H1 (cell line): Measurements from ENCODE around the gene IL36B. TPM values are rescaled to one million over a fixed set of nuclear protein-coding genes. Genes with fewer than 3 reads are reported as not detected.
A peak's percentile ranks its signal among the peaks of the same experiment; 100 is the strongest.

Source experiments
- CTCF ChIA-PET: fragments of 300-600 bp; sonication (Branson Sonifier 250); formaldehyde crosslinking; loops from one replicate; lab custom pipeline; 2021; ENCODE audit not compliant: partially characterized antibody; lab: Charles Lee
- POLR2A ChIA-PET: fragments of 300-600 bp; sonication (Branson Sonifier 250); formaldehyde crosslinking; loops from one replicate; lab custom pipeline; 2021; ENCODE audit warnings: inconsistent platforms; ENCODE audit not compliant: partially characterized antibody; lab: Charles Lee
- DNase-seq, 2 experiments: peaks; one replicate each; pipeline versions ENCODE4 v3.0.0 to v3.0.0-alpha.2; 2010 to 2022; ENCODE audit warnings: low spot score in 2 of 2, low read depth in 1 of 2, mixed read lengths in 1 of 2
- FAIRE-seq: peaks from 2 replicates; lab custom pipeline; 2011; peaks lifted over from hg19 to GRCh38; lab: Jason Lieb, UNC
- H2AFZ ChIP-seq: 2 replicates; pipeline ENCODE4 v1.8.1; 2012; ENCODE audit warnings: low read length, inconsistent platforms
- H2AK5ac ChIP-seq: 2 replicates; pipeline ENCODE4 v1.6.1; 2013; ENCODE audit warnings: low read depth, low read length
- H2BK120ac ChIP-seq: replicated peaks from 2 replicates; pipeline ENCODE3; 2013; ENCODE audit warnings: low read depth, low read length, inconsistent platforms
- H2BK12ac ChIP-seq: 2 replicates; pipeline ENCODE4 v1.6.1; 2013; ENCODE audit warnings: low read depth, low read length
- H2BK15ac ChIP-seq: 2 replicates; pipeline ENCODE4 v1.6.1; 2013; ENCODE audit warnings: low read length
- H2BK20ac ChIP-seq: 2 replicates; pipeline ENCODE4 v1.6.1; 2013; ENCODE audit warnings: low read length
- H2BK5ac ChIP-seq: 2 replicates; pipeline ENCODE4 v1.6.1; 2013; ENCODE audit warnings: low read depth, low read length
- H3K14ac ChIP-seq: 2 replicates; pipeline ENCODE4 v1.6.1; 2013; ENCODE audit warnings: inconsistent platforms; ENCODE audit not compliant: insufficient read length
- H3K18ac ChIP-seq: 2 replicates; pipeline ENCODE4 v1.6.1; 2013; ENCODE audit warnings: low read length; ENCODE audit errors: extremely low read depth
- H3K23ac ChIP-seq: 2 replicates; pipeline ENCODE4 v1.6.1; 2013; ENCODE audit warnings: inconsistent platforms; ENCODE audit not compliant: insufficient read length
- H3K23me2 ChIP-seq: 2 replicates; pipeline ENCODE4 v1.6.1; 2013; ENCODE audit warnings: low read depth, low read length
- H3K27ac ChIP-seq: 2 replicates; pipeline ENCODE4 v1.6.1; 2011; ENCODE audit warnings: low read depth, low read length, inconsistent platforms
- H3K27me3 ChIP-seq, 4 experiments: replicated peaks in 1 of 4; 1 replicate in 1 of 4; 2 replicates in 3 of 4; pipeline versions ENCODE4 v1.6.1 to v1.8.1; 2011 to 2013; ENCODE audit warnings: low read length in 3 of 4, mild to moderate bottlenecking in 3 of 4, inconsistent platforms in 2 of 4, mixed read lengths in 2 of 4, moderate library complexity in 1 of 4; ENCODE audit not compliant: control insufficient read depth in 3 of 4, insufficient read depth in 3 of 4; ENCODE audit errors: extremely low read depth in 1 of 4
- H3K36me3 ChIP-seq, 4 experiments: 2 replicates each; pipeline versions ENCODE4 v1.6.1 to v1.8.1; 2011 to 2013; ENCODE audit warnings: mild to moderate bottlenecking in 4 of 4, low read length in 3 of 4, moderate library complexity in 2 of 4, control low read depth in 1 of 4, inconsistent platforms in 1 of 4; ENCODE audit not compliant: insufficient read depth in 4 of 4, control insufficient read depth in 2 of 4
- H3K4ac ChIP-seq: replicated peaks from 2 replicates; pipeline ENCODE3; 2013; ENCODE audit warnings: low read length, low read depth, mixed read lengths, inconsistent platforms; ENCODE audit not compliant: insufficient read length
- H3K4me1 ChIP-seq, 4 experiments: replicated peaks in 1 of 4; 1 replicate in 1 of 4; 2 replicates in 3 of 4; pipeline versions ENCODE4 v1.6.1 to v1.8.1; 2011 to 2013; ENCODE audit warnings: low read length in 3 of 4, inconsistent platforms in 2 of 4, mixed read lengths in 1 of 4; ENCODE audit not compliant: insufficient read depth in 4 of 4, control insufficient read depth in 3 of 4
- H3K4me2 ChIP-seq, 2 experiments: 2 replicates each; pipeline versions ENCODE4 v1.6.1 to v1.8.1; 2011 to 2013; ENCODE audit warnings: low read depth in 2 of 2, low read length in 2 of 2, control low read depth in 1 of 2, inconsistent platforms in 1 of 2, mild to moderate bottlenecking in 1 of 2; ENCODE audit not compliant: insufficient read depth in 1 of 2
- H3K4me3 ChIP-seq, 4 experiments: fragments of 200-600, 300-600 bp in 1 of 4; sonication (generic), shearing (Covaris generic), sonication (Bioruptor Twin) in 1 of 4; 2 replicates each; pipeline versions ENCODE4 v1.5.1 to v1.8.1; 2011 to 2016; ENCODE audit warnings: low read length in 4 of 4, low read depth in 3 of 4, control low read depth in 2 of 4, inconsistent platforms in 2 of 4, mild to moderate bottlenecking in 2 of 4, mixed read lengths in 1 of 4, moderate library complexity in 1 of 4; ENCODE audit not compliant: insufficient read depth in 2 of 4; ENCODE audit errors: extremely low read depth in 1 of 4
- H3K56ac ChIP-seq: replicated peaks from 2 replicates; pipeline ENCODE3; 2013; ENCODE audit warnings: low read depth, mild to moderate bottlenecking, mixed read lengths, low read length, inconsistent platforms; ENCODE audit not compliant: insufficient read length
- H3K79me1 ChIP-seq: 2 replicates; pipeline ENCODE4 v1.6.1; 2013; ENCODE audit warnings: low read depth, low read length, control low read depth
- H3K79me2 ChIP-seq, 2 experiments: 2 replicates each; pipeline versions ENCODE4 v1.6.1 to v1.8.1; 2012 to 2013; ENCODE audit warnings: low read length in 2 of 2, mild to moderate bottlenecking in 2 of 2, inconsistent platforms in 1 of 2; ENCODE audit not compliant: insufficient read depth in 2 of 2, control insufficient read depth in 1 of 2
- H3K9ac ChIP-seq, 4 experiments: replicated peaks in 1 of 4; 1 replicate in 1 of 4; 2 replicates in 3 of 4; pipeline versions ENCODE4 v1.6.1 to v1.8.1; 2011 to 2013; ENCODE audit warnings: low read depth in 3 of 4, low read length in 3 of 4, control low read depth in 2 of 4, mild to moderate bottlenecking in 2 of 4, moderate library complexity in 2 of 4, inconsistent platforms in 1 of 4; ENCODE audit errors: extremely low read depth in 1 of 4
- H3K9me3 ChIP-seq, 2 experiments: 2 replicates each; pipeline versions ENCODE4 v1.6.1 to v1.8.1; 2012 to 2013; ENCODE audit warnings: mild to moderate bottlenecking in 2 of 2, moderate library complexity in 2 of 2, control low read depth in 1 of 2, inconsistent platforms in 1 of 2, low read depth in 1 of 2, low read length in 1 of 2, mixed read lengths in 1 of 2; ENCODE audit not compliant: insufficient read depth in 2 of 2
- H4K20me1 ChIP-seq, 2 experiments: replicated peaks in 1 of 2; 2 replicates each; pipeline versions ENCODE3 to v1.8.1; 2011 to 2013; ENCODE audit warnings: inconsistent platforms in 2 of 2, low read length in 2 of 2, mild to moderate bottlenecking in 1 of 2; ENCODE audit not compliant: insufficient read depth in 2 of 2, control insufficient read depth in 1 of 2
- H4K5ac ChIP-seq: 2 replicates; pipeline ENCODE4 v1.6.1; 2013; ENCODE audit warnings: low read length, low read depth, mixed read lengths, inconsistent platforms; ENCODE audit not compliant: insufficient read length
- H4K8ac ChIP-seq: 2 replicates; pipeline ENCODE4 v1.8.0; 2013; ENCODE audit warnings: mild to moderate bottlenecking, moderate library complexity, low read length, inconsistent platforms; ENCODE audit not compliant: insufficient read depth; ENCODE audit errors: extremely low read depth
- H4K91ac ChIP-seq: replicated peaks from 2 replicates; pipeline ENCODE3; 2013; ENCODE audit warnings: low read length, mixed read lengths, inconsistent platforms; ENCODE audit not compliant: insufficient read length
- BACH1 ChIP-seq: IDR thresholded peaks from 2 replicates; pipeline ENCODE4 v1.6.1; 2012; ENCODE audit warnings: low read length, improper control_type of control experiment
- CBX5 ChIP-seq: fragments of 300-800, 300-1000 bp; sonication (generic); IDR thresholded peaks from 2 replicates; pipeline ENCODE4 v1.7.1; 2016; ENCODE audit warnings: antibody characterized with exemption, low read length, low read depth
- CBX8 ChIP-seq: fragments of 300-800, 300-1000 bp; sonication (generic); IDR thresholded peaks from 2 replicates; pipeline ENCODE4 v1.7.1; 2016; ENCODE audit warnings: low read depth, low read length, borderline replicate concordance
- CEBPB ChIP-seq: IDR thresholded peaks from 2 replicates; pipeline ENCODE4 v1.6.1; 2012; ENCODE audit warnings: low read depth, low read length
- CREB1 ChIP-seq: IDR thresholded peaks from 2 replicates; pipeline ENCODE4 v1.6.1; 2012; ENCODE audit warnings: inconsistent platforms
- E2F6 ChIP-seq: IDR thresholded peaks from 2 replicates; pipeline ENCODE4 v1.6.1; 2012; ENCODE audit warnings: inconsistent platforms
- EP300 ChIP-seq, 2 experiments: IDR thresholded peaks; 1 replicate in 1 of 2; 2 replicates in 1 of 2; pipeline ENCODE4 v1.6.1; 2011 to 2012; ENCODE audit warnings: low read depth in 2 of 2, low read length in 2 of 2, mild to moderate bottlenecking in 2 of 2, borderline replicate concordance in 1 of 2, inconsistent platforms in 1 of 2, moderate library complexity in 1 of 2
- KDM4A ChIP-seq: IDR thresholded peaks from one replicate; pipeline ENCODE4 v1.7.1; 2012; ENCODE audit warnings: low read depth, mild to moderate bottlenecking, moderate library complexity, low read length, inconsistent platforms; ENCODE audit not compliant: severe bottlenecking
- PHF8 ChIP-seq: fragments of 200-600 bp; sonication (generic); conservative IDR thresholded peaks from 2 replicates; pipeline ENCODE4 v1.7.1; 2012; ENCODE audit warnings: low read depth, mild to moderate bottlenecking, inconsistent platforms, low read length, moderate library complexity
- RBBP5 ChIP-seq: IDR thresholded peaks from 2 replicates; pipeline ENCODE4 v1.7.1; 2012; ENCODE audit warnings: low read depth, mild to moderate bottlenecking, inconsistent platforms, low read length, moderate library complexity, borderline replicate concordance
- SIRT6 ChIP-seq: IDR thresholded peaks from one replicate; pipeline ENCODE4 v1.7.1; 2012; ENCODE audit warnings: low read length, inconsistent platforms
- SP4 ChIP-seq: IDR thresholded peaks from 2 replicates; pipeline ENCODE4 v1.6.1; 2012; ENCODE audit warnings: low read length, inconsistent platforms
- SRF ChIP-seq: IDR thresholded peaks from 2 replicates; pipeline ENCODE4 v1.6.1; 2011; ENCODE audit warnings: mild to moderate bottlenecking, low read depth, low read length, moderate library complexity
- TAF7 ChIP-seq: optimal IDR thresholded peaks from 2 replicates; pipeline ENCODE3; 2011; ENCODE audit warnings: low read depth, mild to moderate bottlenecking, inconsistent platforms, low read length, moderate library complexity, borderline replicate concordance
- TCF12 ChIP-seq: IDR thresholded peaks from 2 replicates; pipeline ENCODE4 v1.6.1; 2011; ENCODE audit warnings: low read depth, mild to moderate bottlenecking, low read length
- WGBS, 2 experiments: shearing (Covaris generic) in 1 of 2; methylation state at CpG; one replicate each; pipeline versions ENCODE4 v1.1.6 to v1.1.7; 2013 to 2015; ENCODE audit warnings: low lambda C conversion rate in 2 of 2, mixed read lengths in 2 of 2, inconsistent platforms in 1 of 2, low coverage in 1 of 2, missing lambda C conversion rate in 1 of 2; ENCODE audit not compliant: insufficient replicate concordance in 2 of 2, insufficient coverage in 1 of 2, insufficient read length in 1 of 2; ENCODE audit errors: extremely low coverage in 1 of 2, missing lambda C conversion rate in 1 of 2; 5-methylcytosine and 5-hydroxymethylcytosine counted together
- polyA plus RNA-seq, 7 experiments: library from polyadenylated mRNA; depleted of rRNA in 3 of 7; stranded (reverse) in 5 of 7; unstranded in 2 of 7; fragments of >200 nt in 5 of 7; fragments of 200-250 nt in 2 of 7; gene quantifications; 1 replicate in 5 of 7; 2 replicates in 1 of 7; 4 replicates in 1 of 7; pipeline versions ENCODE4 v1.2.1 to v1.2.3, GENCODE V29; 2011 to 2013; ENCODE audit warnings: missing spikeins in 2 of 7, mixed read lengths in 2 of 7
- total RNA-seq: library from RNA; stranded (reverse); fragmentation: NEBNext Ultra II Directional; extraction: Animal tissue kit (Norgen Biotek cat#: 25700); gene quantifications from 2 replicates; pipeline ENCODE4 v1.2.1, GENCODE V29; 2021

The IL36B gene
- total and polyA plus RNA-seq, 2 of the 8 experiments (the other 6 are each of a cell fraction or from before 2014, with no cell fraction given): not detected

- CTCF ChIA-PET: interaction anchor here (1.3 to 1.7 kb wide), 2 partner anchors 42 to 69 kb away, joined by 3 to 7 read pairs; no protein-coding TSS in a partner anchor
- Histone ChIP-seq H3K23me2 (no peaks in the 10 kb centered on the region), H3K56ac (no peak overlapping the region), H3K27ac (no peak overlapping the region), H3K79me2 (no peaks in the 10 kb centered on the region), H2BK15ac (no peak overlapping the region), H2BK120ac (no peak overlapping the region), H2BK12ac (no peak overlapping the region), H3K14ac (no peak overlapping the region), H4K8ac (no peak overlapping the region), H3K9ac (no peak overlapping the region), H2BK5ac (no peak overlapping the region), H4K20me1 (no peaks in the 10 kb centered on the region), H3K4me3 (no peak overlapping the region), H3K9me3 (no peaks in the 10 kb centered on the region), H3K4me2 (peak overlapping the region; percentile 8 to 53; a peak in 3 of 4 replicates), H4K5ac (no peak overlapping the region), H3K18ac (no peak overlapping the region), H3K23ac (no peak overlapping the region), H2AFZ (no peak overlapping the region), H4K91ac (no peak overlapping the region), H3K27me3 (no peaks in the 10 kb centered on the region), H2AK5ac (no peak overlapping the region), H2BK20ac (no peak overlapping the region), H3K4ac (no peak overlapping the region), H3K36me3 (no peaks in the 10 kb centered on the region), H3K4me1 (peaks cover 0 to 6% (median 3%) of the 10 kb centered on the region in 4 experiments; a peak in 3 of 7 replicates), H3K79me1 (no peaks in the 10 kb centered on the region)
- FAIRE-seq (no peak), DNase-seq (no peak)
- WGBS, 2 experiments: 11% methylated on average over 1 of the region's 1 CpG; no CpG with 5 or more reads in 1 of the 2 experiments
- POLR2A ChIA-PET: no interaction called here
- no peak for TF ChIP-seq CBX8
- TF ChIP-seq CBX5: no peak
- TF ChIP-seq TAF7: no peak
- TF ChIP-seq E2F6: no peak
- TF ChIP-seq KDM4A: no peak
- no peak for TF ChIP-seq BACH1
- TF ChIP-seq SRF: no peak
- TF ChIP-seq EP300 (IDR thresholded peaks at IDR 0.05; ENCODE audit: borderline replicate concordance in 1 of 2, low read depth in 2 of 2, low read length in 2 of 2): no peak
- no peak for TF ChIP-seq CREB1
- TF ChIP-seq SIRT6: no peak
- no peak for TF ChIP-seq CEBPB
- no peak for TF ChIP-seq TCF12
- no peak for TF ChIP-seq RBBP5
- TF ChIP-seq SP4: no peak
- TF ChIP-seq PHF8: no peak
These were observed 24.6 kb downstream of the IL36B start for GRCh38 chr2:113028112-113028511.
